Measurements from ENCODE around the gene SLC2A6. TPM values are rescaled to one million over a fixed set of nuclear protein-coding genes. Genes with fewer than 3 reads are reported as not detected.

SLC2A6 gene
- total RNA-seq, 1 experiment from 2014 or later, result 18.7 TPM

- H3K56ac ChIP-seq (ENCODE audit: insufficient read length, low read depth, low read length), result no peak overlapping the region
- H4K8ac ChIP-seq (replicated peaks; ENCODE audit: insufficient read length, low read depth, low read length), result no peak overlapping the region
- H3K9me3 ChIP-seq (ENCODE audit: control insufficient read depth, low read depth, low read length), result no peaks in the 10 kb centered on the region
- TF ChIP-seq CTCF (conservative IDR thresholded peaks at IDR 0.05), result no peak
- no peak overlapping the region for H3K27ac ChIP-seq (ENCODE audit: insufficient read length, low read depth, low read length)
- H4K91ac ChIP-seq (ENCODE audit: insufficient read length, low read depth, low read length), result no peak overlapping the region
- no peaks in the 10 kb centered on the region for H3K79me1 ChIP-seq (ENCODE audit: insufficient read depth, low read depth, low read length, poor library complexity, severe bottlenecking)
- no peaks in the 10 kb centered on the region for H4K20me1 ChIP-seq (ENCODE audit: control insufficient read depth, insufficient read depth, insufficient read length)
- Mint-ChIP-seq H3K27me3 (ENCODE audit: low read depth) (no peaks in the 10 kb centered on the region), H3K4me3 (no peak overlapping the region), H3K36me3 (ENCODE audit: insufficient read depth in 1 of 3, low read depth in 3 of 3) (peaks cover 4 to 12% (median 5%) of the 10 kb centered on the region in 3 experiments; a peak in 6 of 7 replicates), H3K4me1 (no peaks in the 10 kb centered on the region), H3K27ac (no peak overlapping the region), H3K9me3 (no peaks in the 10 kb centered on the region)
- no peak overlapping the region for H3T11ph ChIP-seq (ENCODE audit: low read length)
- no peak for DNase-seq
- no peak overlapping the region for H3K14ac ChIP-seq (ENCODE audit: insufficient read depth, low read length)
- no peaks in the 10 kb centered on the region for H3K23me2 ChIP-seq (ENCODE audit: insufficient read length, low read depth, low read length, poor library complexity, severe bottlenecking)
- H3K18ac ChIP-seq (ENCODE audit: insufficient read length, low read depth, low read length), result no peak overlapping the region
- no peak overlapping the region for H4K5ac ChIP-seq (ENCODE audit: insufficient read length, low read depth, low read length)
- H3K4me2 ChIP-seq (ENCODE audit: insufficient read depth, insufficient read length, low read length), result no peak overlapping the region
- H2BK120ac ChIP-seq (ENCODE audit: low read depth, low read length, poor library complexity, severe bottlenecking), result no peak overlapping the region
- no peak overlapping the region for H3K23ac ChIP-seq (ENCODE audit: insufficient read length, low read depth, low read length)
- H2BK20ac ChIP-seq (ENCODE audit: low read depth, low read length, poor library complexity, severe bottlenecking), result no peak overlapping the region
- H2BK5ac ChIP-seq (ENCODE audit: insufficient read length, low read length), result no peak overlapping the region
- no peak overlapping the region for H3K4ac ChIP-seq (ENCODE audit: low read depth, low read length)
- no peak overlapping the region for H2BK15ac ChIP-seq (ENCODE audit: low read depth, low read length)
- no peak overlapping the region for H3K9ac ChIP-seq (ENCODE audit: extremely low read depth, insufficient read length, low read length)
- H3K79me2 ChIP-seq (ENCODE audit: insufficient read depth, low read length), result no peaks in the 10 kb centered on the region
- no peaks in the 10 kb centered on the region for H3K27me3 ChIP-seq (ENCODE audit: insufficient read depth, low read length)
- no peak overlapping the region for H2AK5ac ChIP-seq (ENCODE audit: insufficient read length, low read length)
- no CpG with 5 or more reads among the region's 7 CpGs for WGBS (ENCODE audit: extremely low coverage, insufficient read length, low lambda C conversion rate)
- H3K4me1 ChIP-seq (ENCODE audit: insufficient read depth, low read length), result no peaks in the 10 kb centered on the region
- H2BK12ac ChIP-seq (ENCODE audit: insufficient read length, low read depth, low read length), result no peak overlapping the region
- no peak overlapping the region for H2AFZ ChIP-seq (ENCODE audit: low read length)
Observed at GRCh38 chr9:133470988-133471387, 7.9 kb downstream of the SLC2A6 start.
